Measurements from ENCODE around the gene PSMA2. TPM values are rescaled to one million over a fixed set of nuclear protein-coding genes. Genes with fewer than 3 reads are reported as not detected.
A peak's percentile ranks its signal among the peaks of the same experiment; 100 is the strongest.
"Not testable (repeated sequence)": the region's sequence is repeated elsewhere in the genome, so short reads cannot be mapped to it uniquely, and the experiment has no call there.

Gene PSMA2
- polyA plus RNA-seq, 1 donor (not counting 4 experiments of a cell fraction or from before 2014, with no cell fraction given): 251 TPM

- H3K4me2 ChIP-seq (ENCODE audit: control insufficient read depth, extremely low read depth, insufficient read depth, low read depth, low read length): no peak overlapping the region
Observed at GRCh38 chr7:42886129-42886528, 45.8 kb downstream of the PSMA2 start.

GRCh38 chr7:42885183-42885582 lies 46.8 kb downstream of the PSMA2 start:
- dilution Hi-C loops (cut with MboI; ENCODE audit: extremely low pct_ligation_motif_present, low sequenced_read_pairs); H3K36me3 ChIP-seq (ENCODE audit: control insufficient read depth in 2 of 2, extremely low read depth in 1 of 2, insufficient read depth in 2 of 2, low read length in 2 of 2); FAIRE-seq; H3K9ac ChIP-seq (ENCODE audit: control insufficient read depth, extremely low read depth, insufficient read depth, low read length); H3K27ac ChIP-seq (ENCODE audit: control insufficient read depth, insufficient read depth, low read length); DNase-seq (ENCODE audit: low read depth, low spot score); H3K9me1 ChIP-seq (ENCODE audit: control insufficient read depth, extremely low read depth, insufficient read depth, low read length); H2AFZ ChIP-seq (ENCODE audit: control insufficient read depth, low read length); H4K20me1 ChIP-seq (ENCODE audit: control insufficient read depth, extremely low read depth, insufficient read depth, low read length); H3K79me2 ChIP-seq (ENCODE audit: control insufficient read depth, insufficient read depth, low read length); H3K27me3 ChIP-seq (ENCODE audit: control insufficient read depth, extremely low read depth, insufficient read depth, low read length); H3K9me3 ChIP-seq (ENCODE audit: control insufficient read depth, low read depth, low read length); H3K4me2 ChIP-seq (ENCODE audit: control insufficient read depth, extremely low read depth, insufficient read depth, low read depth, low read length); H3K4me3 ChIP-seq (ENCODE audit: control insufficient read depth in 2 of 3, extremely low read depth in 1 of 3, insufficient read depth in 2 of 3, low read depth in 1 of 3, low read length in 3 of 3): not testable (repeated sequence)
- H3K4me1 ChIP-seq (ENCODE audit: control insufficient read depth, extremely low read depth, insufficient read depth, low read length): peaks cover 26% of the 10 kb centered on the region

More at GRCh38 chr7:42886129-42886528, 45.8 kb downstream of the PSMA2 start:
- Histone ChIP-seq H3K9ac (ENCODE audit: control insufficient read depth, extremely low read depth, insufficient read depth, low read length) (no peak overlapping the region), H3K4me3 (ENCODE audit: control insufficient read depth in 2 of 3, extremely low read depth in 1 of 3, insufficient read depth in 2 of 3, low read depth in 1 of 3, low read length in 3 of 3) (no peak overlapping the region), H3K9me1 (ENCODE audit: control insufficient read depth, extremely low read depth, insufficient read depth, low read length) (no peaks in the 10 kb centered on the region), H3K79me2 (ENCODE audit: control insufficient read depth, insufficient read depth, low read length) (no peaks in the 10 kb centered on the region), H3K27ac (ENCODE audit: control insufficient read depth, insufficient read depth, low read length) (no peak overlapping the region), H3K9me3 (ENCODE audit: control insufficient read depth, low read depth, low read length) (no peaks in the 10 kb centered on the region), H3K36me3 (ENCODE audit: control insufficient read depth in 2 of 2, extremely low read depth in 1 of 2, insufficient read depth in 2 of 2, low read length in 2 of 2) (no peaks in the 10 kb centered on the region), H3K4me1 (ENCODE audit: control insufficient read depth, extremely low read depth, insufficient read depth, low read length) (peaks cover 26% of the 10 kb centered on the region), H3K27me3 (ENCODE audit: control insufficient read depth, extremely low read depth, insufficient read depth, low read length) (no peaks in the 10 kb centered on the region), H2AFZ (ENCODE audit: control insufficient read depth, low read length) (no peak overlapping the region), H4K20me1 (ENCODE audit: control insufficient read depth, extremely low read depth, insufficient read depth, low read length) (no peaks in the 10 kb centered on the region)
- FAIRE-seq: no peak
- no peak for DNase-seq (ENCODE audit: low read depth, low spot score)
- peak in 1 of 3 experiments; percentile 29 for TF ChIP-seq CTCF (optimal IDR thresholded peaks at IDR 0.05 in 1 of 3, IDR thresholded peaks at IDR 0.05 in 1 of 3, conservative IDR thresholded peaks at IDR 0.05 in 1 of 3; ENCODE audit: extremely low read depth in 1 of 3, insufficient read depth in 2 of 3, low read length in 3 of 3)
- no peak for TF ChIP-seq EZH2 (IDR thresholded peaks at IDR 0.05; ENCODE audit: low read length)
- dilution Hi-C loops (cut with MboI; ENCODE audit: extremely low pct_ligation_motif_present, low sequenced_read_pairs): no loop called here

- Histone ChIP-seq H3K9me1 (ENCODE audit: control insufficient read depth, extremely low read depth, insufficient read depth, low read length) (no peaks in the 10 kb centered on the region), H3K27me3 (ENCODE audit: control insufficient read depth, extremely low read depth, insufficient read depth, low read length) (no peaks in the 10 kb centered on the region), H3K27ac (ENCODE audit: control insufficient read depth, insufficient read depth, low read length) (no peak overlapping the region), H3K9ac (ENCODE audit: control insufficient read depth, extremely low read depth, insufficient read depth, low read length) (no peak overlapping the region), H3K4me2 (ENCODE audit: control insufficient read depth, extremely low read depth, insufficient read depth, low read depth, low read length) (no peak overlapping the region), H4K20me1 (ENCODE audit: control insufficient read depth, extremely low read depth, insufficient read depth, low read length) (no peaks in the 10 kb centered on the region), H3K4me3 (ENCODE audit: control insufficient read depth in 2 of 3, extremely low read depth in 1 of 3, insufficient read depth in 2 of 3, low read depth in 1 of 3, low read length in 3 of 3) (no peak overlapping the region), H3K36me3 (ENCODE audit: control insufficient read depth in 2 of 2, extremely low read depth in 1 of 2, insufficient read depth in 2 of 2, low read length in 2 of 2) (no peaks in the 10 kb centered on the region), H3K4me1 (ENCODE audit: control insufficient read depth, extremely low read depth, insufficient read depth, low read length) (peaks cover 23% of the 10 kb centered on the region), H3K9me3 (ENCODE audit: control insufficient read depth, low read depth, low read length) (no peaks in the 10 kb centered on the region), H2AFZ (ENCODE audit: control insufficient read depth, low read length) (no peak overlapping the region), H3K79me2 (ENCODE audit: control insufficient read depth, insufficient read depth, low read length) (no peaks in the 10 kb centered on the region)
- TF ChIP-seq CTCF (optimal IDR thresholded peaks at IDR 0.05 in 1 of 3, IDR thresholded peaks at IDR 0.05 in 1 of 3, conservative IDR thresholded peaks at IDR 0.05 in 1 of 3; ENCODE audit: extremely low read depth in 1 of 3, insufficient read depth in 2 of 3, low read length in 3 of 3) (peak in 1 of 3 experiments; percentile 6), EZH2 (IDR thresholded peaks at IDR 0.05; ENCODE audit: low read length) (no peak)
- no peak for FAIRE-seq
- peak; percentile 33 for DNase-seq (ENCODE audit: low read depth, low spot score)
- dilution Hi-C loops (cut with MboI; ENCODE audit: extremely low pct_ligation_motif_present, low sequenced_read_pairs): no loop called here
Observed at GRCh38 chr7:42883950-42884349, 48.0 kb downstream of the PSMA2 start.
